A549 treated with DMSO at 1 μM for 4 hours (cell line): ENCODE results near the gene H2BW1. TPM values are rescaled to one million over a fixed set of nuclear protein-coding genes. Genes with fewer than 3 reads are reported as not detected.

Experiments
- total RNA-seq: library from RNA; stranded (reverse); fragments of 200-300 nt; extraction: Qiagen RNA extraction; gene quantifications from 5 replicates; pipeline ENCODE4 v1.2.3, GENCODE V29; 2022; ENCODE audit warnings: low read depth

H2BW1 gene
- total RNA-seq, result not detected in 5 replicates

GRCh38 chrX:104013606-104014005 is at the start of gene H2BW1:
Gene H2BW1 (minus strand): TSS chrX:104013708. CDS start chrX:104013576, 132 bp downstream.

DNA sequence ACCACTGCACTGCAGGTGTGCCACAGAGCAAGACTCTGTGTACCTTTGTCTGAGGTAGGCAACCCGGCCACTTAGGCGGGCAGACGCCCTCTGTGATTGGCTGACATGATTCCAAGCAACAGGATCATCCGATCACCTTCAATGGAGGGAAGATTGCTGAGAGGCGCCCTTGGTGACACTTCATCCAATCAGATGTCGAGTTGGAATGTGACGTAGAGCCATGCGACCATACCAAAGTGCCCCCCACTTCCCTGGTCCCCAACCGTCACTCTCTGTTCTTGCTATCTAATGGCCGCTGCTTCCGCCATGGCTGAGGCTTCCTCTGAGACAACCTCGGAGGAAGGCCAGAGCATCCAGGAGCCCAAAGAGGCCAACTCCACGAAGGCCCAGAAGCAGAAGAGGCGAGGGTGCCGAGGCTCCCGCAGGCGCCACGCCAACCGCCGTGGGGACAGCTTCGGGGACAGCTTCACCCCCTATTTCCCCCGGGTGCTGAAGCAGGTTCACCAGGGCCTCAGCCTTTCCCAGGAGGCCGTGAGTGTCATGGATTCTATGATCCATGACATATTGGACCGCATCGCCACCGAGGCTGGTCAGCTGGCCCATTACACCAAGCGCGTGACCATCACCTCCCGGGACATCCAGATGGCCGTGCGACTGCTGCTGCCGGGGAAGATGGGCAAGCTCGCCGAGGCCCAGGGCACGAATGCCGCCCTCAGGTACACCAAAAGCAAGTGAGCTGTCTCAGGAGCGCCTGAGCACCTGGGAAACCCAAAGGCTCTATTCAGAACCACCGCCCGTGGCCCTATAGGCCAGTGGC is 26.4 kb upstream of the H2BW1 start, which contains the start of gene H2BW2:
Gene H2BW2 (plus strand): TSS at position 268 of the 817 bp plus-strand sequence. CDS start 39 bp downstream, at position 307.

GRCh38 chrX:103962411-103963278 is 50.9 kb downstream of the H2BW1 start, which contains the start of gene TMSB15B:
Gene TMSB15B (plus strand): TSS chrX:103962627.

Other genes starting within 250 kb of the H2BW1 start
- not detected in 5 replicates for gene PLP1, start 236.9 kb downstream of the H2BW1 start, total RNA-seq
- 0.04 to 0.08 TPM (median 0.06 TPM) in 4 of 5 replicates, not detected in the other for gene RAB9B, start 181.5 kb downstream of the H2BW1 start, total RNA-seq
- 5.0 to 6.9 TPM (median 5.6 TPM) in 5 replicates for gene TMSB15B, start 51.1 kb downstream of the H2BW1 start, total RNA-seq
- gene H2BW2, start 26.2 kb upstream of the H2BW1 start, total RNA-seq, result not detected in 5 replicates
- 0.09 to 0.31 TPM (median 0.16 TPM) in 4 of 5 replicates, not detected in the other for gene TMSB15C, start 62.5 kb upstream of the H2BW1 start, total RNA-seq
- gene ZCCHC18, start 98.8 kb upstream of the H2BW1 start, total RNA-seq, result 0.07 to 0.87 TPM (median 0.24 TPM) in 4 of 5 replicates, not detected in the other
- 3.7 to 5.1 TPM (median 4.4 TPM) in 5 replicates for gene SLC25A53, start 143.3 kb upstream of the H2BW1 start, total RNA-seq
- gene FAM199X, start 152.7 kb upstream of the H2BW1 start, total RNA-seq, result 14.1 to 23.9 TPM (median 20.4 TPM) in 5 replicates
- gene ESX1, start 241.2 kb upstream of the H2BW1 start, total RNA-seq, result 0.05 to 0.17 TPM (median 0.10 TPM) in 4 of 5 replicates, not detected in the other